Upper lobe of right lung (tissue), 1 donor: ENCODE data around the gene RIT2. TPM values are rescaled to one million over a fixed set of nuclear protein-coding genes. Genes with fewer than 3 reads are reported as not detected.
"Not testable (repeated sequence)": the region's sequence is repeated elsewhere in the genome, so short reads cannot be mapped to it uniquely, and the experiment has no call there.

Source experiments
- ATAC-seq: fragments of 200-7000 bp; cut with Tn5 transposase; one replicate; pipeline ENCODE4 v1.9.1; 2020; ENCODE audit warnings: mild to moderate bottlenecking, moderate library complexity
- DNase-seq: peaks from one replicate; pipeline ENCODE4 v3.0.0-alpha.2; 2020
- H3K27ac ChIP-seq: fragments of 200-600 bp; one replicate; pipeline ENCODE4 v1.8.0; 2022
- H3K27me3 ChIP-seq: fragments of 200-600 bp; one replicate; pipeline ENCODE4 v1.8.0; 2022; ENCODE audit warnings: mild to moderate bottlenecking
- H3K36me3 ChIP-seq: fragments of 200-600 bp; one replicate; pipeline ENCODE4 v1.8.0; 2022
- H3K4me1 ChIP-seq: fragments of 200-600 bp; one replicate; pipeline ENCODE4 v1.8.0; 2022
- H3K4me3 ChIP-seq: fragments of 200-600 bp; one replicate; pipeline ENCODE4 v1.8.0; 2022; ENCODE audit warnings: mild to moderate bottlenecking
- H3K9me3 ChIP-seq: fragments of 200-600 bp; one replicate; pipeline ENCODE4 v1.8.0; 2022
- intact Hi-C: fragments of 100-400 bp; cut with DNase I; formaldehyde crosslinking; loops from one replicate; pipeline ENCODE4 v1.11.0; 2022
- total RNA-seq: library from RNA; stranded (reverse); fragmentation: NEBNext Ultra II Directional; extraction: Animal tissue kit (Norgen Biotek cat#: 25700); gene quantifications from one replicate; pipeline ENCODE4 v1.2.1, GENCODE V29; 2021
- TF ChIP-seq, protein P1 (sequence below): fragments of 200-600 bp; IDR thresholded peaks from one replicate; pipeline ENCODE4 v1.8.0; 2022; ENCODE audit warnings: antibody characterized with exemption
- donor health status: DM: no; HTN: yes; CAD: no; lungs with severe emphysema.

RIT2 gene
- total RNA-seq, 1 donor from 2014 or later, result not detected

DNA sequence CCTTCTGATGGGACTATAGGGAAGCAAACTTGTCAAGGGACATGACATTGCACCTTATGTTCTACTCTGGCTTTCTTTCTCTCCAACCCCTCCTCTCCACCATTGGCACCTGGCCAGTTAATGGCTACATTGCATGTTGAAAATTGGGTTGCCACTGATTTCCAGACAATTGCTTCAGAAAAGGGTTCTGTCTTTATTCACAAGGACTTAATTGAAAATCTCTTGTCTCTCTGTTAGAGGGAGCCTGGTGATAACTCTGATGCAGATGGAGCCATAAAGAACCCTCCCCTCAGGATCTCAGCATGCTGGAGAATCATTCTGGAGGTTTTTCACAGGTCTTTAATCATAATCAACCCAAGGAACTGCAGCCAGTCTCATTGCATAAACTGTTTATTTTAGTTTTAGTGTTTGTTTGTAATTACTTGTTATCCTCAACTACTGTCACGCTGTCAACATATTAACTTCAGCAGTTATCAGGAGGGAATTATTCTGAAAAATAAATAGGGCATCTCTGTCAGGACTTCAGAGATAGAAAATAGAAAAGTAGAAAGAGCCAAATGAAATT is 316.8 kb downstream of the RIT2 start:
- DNase-seq, result no peak
- intact Hi-C loops, result no loop called here
- no peak for ATAC-seq

DNA sequence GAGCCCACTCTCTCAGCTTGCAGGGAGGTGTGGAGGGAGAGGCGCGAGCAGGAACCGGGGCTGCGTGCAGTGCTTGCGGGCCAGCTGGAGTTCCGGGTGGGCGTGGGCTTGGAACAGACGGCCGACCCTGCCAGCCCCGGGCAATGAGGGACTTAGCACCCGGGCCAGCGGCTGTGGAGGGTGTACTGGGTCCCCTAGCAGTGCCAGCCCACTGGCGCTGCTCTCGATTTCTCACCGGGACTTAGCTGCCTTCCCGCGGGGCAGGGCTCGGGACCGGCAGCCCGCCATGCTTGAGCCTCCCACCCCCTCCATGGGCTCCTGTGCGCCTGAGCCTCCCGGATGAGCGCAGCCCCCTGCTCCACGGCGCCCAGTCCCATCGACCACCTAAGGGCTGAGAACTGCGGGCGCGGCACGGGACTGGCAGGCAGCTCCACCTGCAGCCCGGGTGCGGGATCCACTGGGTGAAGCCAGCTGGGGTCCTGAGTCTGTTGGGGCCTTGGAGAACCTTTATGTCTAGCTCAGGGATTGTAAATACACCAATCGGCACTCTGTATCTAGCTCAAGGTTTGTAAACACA is 320.2 kb downstream of the RIT2 start:
- H3K27me3 ChIP-seq, H3K4me1 ChIP-seq, intact Hi-C loops, DNase-seq, H3K27ac ChIP-seq, H3K36me3 ChIP-seq, ATAC-seq, H3K4me3 ChIP-seq, H3K9me3 ChIP-seq: not testable (repeated sequence)

More for the DNA sequence above, 316.8 kb downstream of the RIT2 start:
- H3K4me3 ChIP-seq, result no peak overlapping the region
- no peaks in the 10 kb centered on the region for H3K36me3 ChIP-seq
- no peaks in the 10 kb centered on the region for H3K4me1 ChIP-seq
- no peaks in the 10 kb centered on the region for H3K9me3 ChIP-seq
- TF ChIP-seq, protein P1, sequence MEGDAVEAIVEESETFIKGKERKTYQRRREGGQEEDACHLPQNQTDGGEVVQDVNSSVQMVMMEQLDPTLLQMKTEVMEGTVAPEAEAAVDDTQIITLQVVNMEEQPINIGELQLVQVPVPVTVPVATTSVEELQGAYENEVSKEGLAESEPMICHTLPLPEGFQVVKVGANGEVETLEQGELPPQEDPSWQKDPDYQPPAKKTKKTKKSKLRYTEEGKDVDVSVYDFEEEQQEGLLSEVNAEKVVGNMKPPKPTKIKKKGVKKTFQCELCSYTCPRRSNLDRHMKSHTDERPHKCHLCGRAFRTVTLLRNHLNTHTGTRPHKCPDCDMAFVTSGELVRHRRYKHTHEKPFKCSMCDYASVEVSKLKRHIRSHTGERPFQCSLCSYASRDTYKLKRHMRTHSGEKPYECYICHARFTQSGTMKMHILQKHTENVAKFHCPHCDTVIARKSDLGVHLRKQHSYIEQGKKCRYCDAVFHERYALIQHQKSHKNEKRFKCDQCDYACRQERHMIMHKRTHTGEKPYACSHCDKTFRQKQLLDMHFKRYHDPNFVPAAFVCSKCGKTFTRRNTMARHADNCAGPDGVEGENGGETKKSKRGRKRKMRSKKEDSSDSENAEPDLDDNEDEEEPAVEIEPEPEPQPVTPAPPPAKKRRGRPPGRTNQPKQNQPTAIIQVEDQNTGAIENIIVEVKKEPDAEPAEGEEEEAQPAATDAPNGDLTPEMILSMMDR, result no peak
- no peak overlapping the region for H3K27ac ChIP-seq
- H3K27me3 ChIP-seq, result no peaks in the 10 kb centered on the region

DNA sequence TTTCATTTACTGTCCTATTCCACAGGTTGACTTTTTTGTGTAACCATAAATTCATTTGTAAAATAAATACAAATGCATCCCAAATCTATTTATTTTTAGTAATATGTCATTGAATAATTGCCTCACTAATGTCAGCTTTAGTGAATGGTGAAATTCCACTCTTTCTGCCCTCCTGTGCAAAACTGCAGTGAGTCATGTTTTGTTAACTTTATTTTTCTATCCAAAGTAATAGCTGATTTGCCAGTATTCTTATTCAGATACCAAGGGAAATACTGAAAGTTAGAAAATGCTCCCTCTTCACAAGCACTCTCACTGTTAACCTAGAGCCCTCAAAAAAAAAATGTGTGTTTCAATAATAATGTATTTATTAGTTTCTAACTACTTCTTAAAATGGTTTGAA is 322.8 kb downstream of the RIT2 start:
- no peak overlapping the region for H3K4me3 ChIP-seq
- TF ChIP-seq, protein P1, result no peak
- no peaks in the 10 kb centered on the region for H3K36me3 ChIP-seq
- no peak overlapping the region for H3K27ac ChIP-seq
- intact Hi-C loops, result no loop called here
- no peaks in the 10 kb centered on the region for H3K4me1 ChIP-seq
- no peak for DNase-seq
- no peak for ATAC-seq
- H3K9me3 ChIP-seq, result no peaks in the 10 kb centered on the region
- H3K27me3 ChIP-seq, result no peaks in the 10 kb centered on the region

DNA sequence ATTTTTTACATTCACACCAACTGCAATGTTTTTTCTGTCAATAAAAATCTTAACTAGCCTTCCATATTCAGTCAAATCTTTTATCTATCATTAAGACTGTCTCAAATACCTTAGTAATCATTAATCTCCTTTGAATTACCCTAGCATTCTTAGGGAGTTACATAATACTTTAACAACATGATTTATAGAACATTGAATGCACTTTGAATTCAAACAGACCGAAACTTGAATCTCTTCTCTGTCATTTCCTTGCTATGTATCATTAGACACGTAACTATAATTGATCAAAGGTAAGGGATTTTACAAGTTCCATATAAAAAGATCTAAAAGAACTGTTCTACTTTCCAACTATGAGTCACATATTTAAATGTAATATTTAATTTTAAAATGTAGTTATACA is 330.9 kb downstream of the RIT2 start:
- no peak for ATAC-seq
- Histone ChIP-seq H3K4me1 (no peaks in the 10 kb centered on the region), H3K36me3 (no peaks in the 10 kb centered on the region), H3K27me3 (no peaks in the 10 kb centered on the region), H3K4me3 (no peak overlapping the region), H3K27ac (no peak overlapping the region), H3K9me3 (no peaks in the 10 kb centered on the region)
- no peak for DNase-seq
- intact Hi-C loops, result no loop called here
- TF ChIP-seq, protein P1, result no peak

DNA sequence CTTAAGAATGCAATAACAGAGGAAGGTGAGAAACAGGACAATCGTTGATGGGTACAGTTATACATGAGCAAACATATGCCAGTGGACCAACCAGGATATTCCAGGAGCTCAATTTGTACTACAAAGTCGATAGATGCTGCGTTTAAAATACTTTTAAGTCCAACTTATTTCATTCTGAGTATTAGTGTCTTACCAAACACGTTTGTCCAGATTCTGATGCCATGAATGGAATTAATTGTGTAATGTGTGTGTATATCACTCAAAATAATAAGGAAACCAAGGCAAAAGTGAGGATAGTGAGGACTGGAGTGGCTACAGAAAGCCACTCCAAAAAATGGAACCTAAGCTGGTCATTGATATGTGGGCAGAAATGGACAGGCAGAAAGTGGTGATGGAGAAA is 332.6 kb downstream of the RIT2 start:
- Histone ChIP-seq H3K4me1 (no peaks in the 10 kb centered on the region), H3K27ac (no peak overlapping the region), H3K27me3 (no peaks in the 10 kb centered on the region), H3K4me3 (no peak overlapping the region), H3K9me3 (no peaks in the 10 kb centered on the region), H3K36me3 (no peaks in the 10 kb centered on the region)
- DNase-seq (no peak), ATAC-seq (no peak)
- TF ChIP-seq, protein P1, result no peak
- intact Hi-C loops, result no loop called here

DNA sequence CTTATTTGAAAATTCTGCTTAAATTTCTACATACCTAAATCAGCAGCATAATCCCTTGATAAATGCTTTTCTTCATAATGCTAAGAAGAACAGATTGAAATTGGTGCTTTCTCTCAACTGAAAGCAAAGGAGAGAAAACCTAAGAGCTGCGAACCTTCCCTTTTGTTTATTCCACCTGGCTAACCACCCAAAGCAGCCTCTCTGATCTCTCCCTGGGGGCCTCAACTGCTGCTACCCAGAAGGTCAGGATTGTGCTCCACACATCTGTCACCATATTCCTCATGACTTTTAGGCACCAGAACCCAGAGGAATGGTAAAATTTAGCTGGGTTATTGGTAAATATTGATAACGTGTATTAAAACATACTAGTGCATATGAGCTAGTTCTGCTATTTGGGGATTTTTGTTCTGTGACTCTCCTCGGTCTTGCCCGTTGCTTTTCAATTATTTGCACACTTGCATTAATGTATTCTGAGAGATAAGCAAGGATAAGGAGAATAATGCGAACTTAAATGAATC is 334.1 kb downstream of the RIT2 start:
- Histone ChIP-seq H3K27me3 (no peaks in the 10 kb centered on the region), H3K27ac (no peak overlapping the region), H3K4me1 (no peaks in the 10 kb centered on the region), H3K4me3 (no peak overlapping the region), H3K36me3 (no peaks in the 10 kb centered on the region), H3K9me3 (no peaks in the 10 kb centered on the region)
- intact Hi-C loops, result no loop called here
- TF ChIP-seq, protein P1, result no peak
- DNase-seq (no peak), ATAC-seq (no peak)
